Sigmoid colon (tissue), 7 donors: ENCODE results near the gene CSTF1. TPM values are rescaled to one million over a fixed set of nuclear protein-coding genes. Genes with fewer than 3 reads are reported as not detected.
A peak's percentile ranks its signal among the peaks of the same experiment; 100 is the strongest.

Source experiments
- DNase-seq: peaks from one replicate; pipeline ENCODE4 v3.0.0-alpha.2; 2019
- H3K27ac ChIP-seq, 4 donors: fragments of 200-600 bp; sonication (generic); one replicate each; pipeline ENCODE4 v1.5.1; 2016 to 2019; ENCODE audit warnings: mild to moderate bottlenecking in 1 of 4
- H3K27me3 ChIP-seq, 3 donors: fragments of 200-600 bp; sonication (generic); one replicate each; pipeline ENCODE4 v1.5.1; 2019; ENCODE audit warnings: mild to moderate bottlenecking in 1 of 3
- H3K36me3 ChIP-seq, 4 donors: fragments of 200-600 bp; sonication (generic); one replicate each; pipeline ENCODE4 v1.5.1; 2016 to 2019
- H3K4me1 ChIP-seq, 4 donors: fragments of 200-600 bp; sonication (generic); one replicate each; pipeline ENCODE4 v1.5.1; 2017 to 2019
- H3K4me3 ChIP-seq, 4 donors: fragments of 200-600 bp; sonication (generic); one replicate each; pipeline ENCODE4 v1.5.1; 2017 to 2019; ENCODE audit warnings: mild to moderate bottlenecking in 2 of 4, moderate library complexity in 1 of 4
- H3K9me3 ChIP-seq, 4 donors: fragments of 200-600 bp in 3 of 4; sonication (generic) in 3 of 4; one replicate each; pipeline versions ENCODE4 v1.5.1 to v1.6.1; 2013 to 2019
- EP300 ChIP-seq, 4 donors: sonication (generic); formaldehyde crosslinking; IDR thresholded peaks; one replicate each; pipeline ENCODE4 v1.6.1; 2017; ENCODE audit warnings: antibody characterized with exemption in 4 of 4
- POLR2A ChIP-seq, 2 donors: fragments of 450-650 bp; IDR thresholded peaks; one replicate each; pipeline ENCODE4 v1.6.1; 2016; ENCODE audit warnings: antibody characterized with exemption in 2 of 2, mild to moderate bottlenecking in 2 of 2, moderate library complexity in 2 of 2
- POLR2AphosphoS5 ChIP-seq, 4 donors: sonication (generic); formaldehyde crosslinking; IDR thresholded peaks; one replicate each; pipeline ENCODE4 v1.6.1; 2017; ENCODE audit warnings: antibody characterized with exemption in 4 of 4
- WGBS, 2 donors: extraction: QIAGEN DNeasy Blood & Tissue Kit; methylation state at CpG; one replicate each; pipeline ENCODE4 v1.1.7; 2013; 5-methylcytosine and 5-hydroxymethylcytosine counted together
- intact Hi-C: fragments of 100-400 bp; cut with DNase I; formaldehyde crosslinking; loops from one replicate; pipeline ENCODE4 v1.15.1; 2023
- polyA plus RNA-seq, 3 donors: library from polyadenylated mRNA; stranded (reverse); fragments of 200-250 nt; gene quantifications; one replicate each; pipeline ENCODE4 v1.2.3, GENCODE V29; 2013
- total RNA-seq, 4 donors: library from RNA; depleted of rRNA; stranded (reverse); fragments of >200 nt; gene quantifications; one replicate each; pipeline ENCODE4 v1.1.0, GENCODE V29; 2016
- TF ChIP-seq, protein P1 (sequence below), 4 experiments: fragments of 450-650 bp in 3 of 4; fragments of 200-600 bp in 1 of 4; IDR thresholded peaks; one replicate each; pipeline ENCODE4 v1.5.1; 2016 to 2019; ENCODE audit warnings: antibody characterized with exemption in 4 of 4, mild to moderate bottlenecking in 3 of 4, moderate library complexity in 2 of 4
- donor health status: healthy with polysubstance abuse.
- donor health status: Bipolar disorder and iron deficiency.
- donor health status: healthy.

CSTF1 gene
- total and polyA plus RNA-seq, 7 donors, result 7.2 to 24.6 (median 14.9) TPM

DNA sequence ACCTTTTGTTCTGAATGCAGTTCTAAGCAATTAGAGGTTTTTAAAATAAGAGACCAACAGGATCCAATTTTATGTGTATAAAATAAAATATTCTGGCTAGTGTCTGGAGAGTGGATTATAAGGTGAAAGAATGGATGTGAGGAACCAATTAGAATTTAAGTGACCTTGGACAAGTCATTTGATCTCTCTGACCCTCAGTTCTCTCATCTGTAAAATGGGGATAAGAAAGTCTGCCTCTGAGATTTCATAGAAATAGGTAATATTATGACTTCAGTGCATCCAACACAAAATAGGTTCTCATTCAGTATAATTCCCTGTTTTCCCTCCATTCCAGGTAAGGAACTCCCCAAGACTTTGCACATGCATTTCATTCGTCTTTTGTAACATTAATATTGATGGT is 38.5 kb downstream of the CSTF1 start:
- H3K4me3 ChIP-seq, result no peak overlapping the region
- no peak for DNase-seq
- H3K27ac ChIP-seq, result no peak overlapping the region
- TF ChIP-seq POLR2AphosphoS5 (IDR thresholded peaks at IDR 0.05) (no peak), EP300 (IDR thresholded peaks at IDR 0.05) (no peak), POLR2A (IDR thresholded peaks at IDR 0.05) (no peak)
- TF ChIP-seq, protein P1, sequence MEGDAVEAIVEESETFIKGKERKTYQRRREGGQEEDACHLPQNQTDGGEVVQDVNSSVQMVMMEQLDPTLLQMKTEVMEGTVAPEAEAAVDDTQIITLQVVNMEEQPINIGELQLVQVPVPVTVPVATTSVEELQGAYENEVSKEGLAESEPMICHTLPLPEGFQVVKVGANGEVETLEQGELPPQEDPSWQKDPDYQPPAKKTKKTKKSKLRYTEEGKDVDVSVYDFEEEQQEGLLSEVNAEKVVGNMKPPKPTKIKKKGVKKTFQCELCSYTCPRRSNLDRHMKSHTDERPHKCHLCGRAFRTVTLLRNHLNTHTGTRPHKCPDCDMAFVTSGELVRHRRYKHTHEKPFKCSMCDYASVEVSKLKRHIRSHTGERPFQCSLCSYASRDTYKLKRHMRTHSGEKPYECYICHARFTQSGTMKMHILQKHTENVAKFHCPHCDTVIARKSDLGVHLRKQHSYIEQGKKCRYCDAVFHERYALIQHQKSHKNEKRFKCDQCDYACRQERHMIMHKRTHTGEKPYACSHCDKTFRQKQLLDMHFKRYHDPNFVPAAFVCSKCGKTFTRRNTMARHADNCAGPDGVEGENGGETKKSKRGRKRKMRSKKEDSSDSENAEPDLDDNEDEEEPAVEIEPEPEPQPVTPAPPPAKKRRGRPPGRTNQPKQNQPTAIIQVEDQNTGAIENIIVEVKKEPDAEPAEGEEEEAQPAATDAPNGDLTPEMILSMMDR (IDR thresholded peaks at IDR 0.05), result no peak
- no peaks in the 10 kb centered on the region for H3K9me3 ChIP-seq
- WGBS, 2 donors, result 85 to 87% methylated on average over 1 of the region's 1 CpG
- H3K36me3 ChIP-seq, result no peaks in the 10 kb centered on the region
- H3K4me1 ChIP-seq, result peaks cover 0 to 19% (median 0%) of the 10 kb centered on the region in 4 donors
- no peaks in the 10 kb centered on the region for H3K27me3 ChIP-seq
- intact Hi-C loops, result no loop called here

DNA sequence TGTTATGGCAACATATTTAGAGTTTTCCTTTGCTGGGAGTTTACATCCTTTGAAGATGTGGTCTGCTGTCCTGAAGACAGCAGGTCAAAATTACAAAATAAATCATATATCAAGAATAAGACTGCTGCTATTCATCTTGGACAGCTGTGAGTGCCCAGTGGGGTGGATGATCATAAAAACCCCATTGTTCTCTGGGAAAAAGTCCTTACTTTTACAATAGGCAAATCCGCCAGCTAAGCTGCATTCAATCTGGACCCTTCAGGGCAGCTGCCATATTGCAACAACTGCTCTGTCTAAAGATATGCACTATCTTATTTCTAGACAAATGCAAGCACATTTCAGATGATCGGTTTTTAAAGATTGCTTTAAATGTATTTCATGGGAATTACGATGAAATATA is 39.0 kb downstream of the CSTF1 start:
- Histone ChIP-seq H3K27me3 (no peaks in the 10 kb centered on the region), H3K4me1 (peaks cover 0 to 19% (median 0%) of the 10 kb centered on the region in 4 donors), H3K9me3 (no peaks in the 10 kb centered on the region), H3K4me3 (no peak overlapping the region), H3K36me3 (no peaks in the 10 kb centered on the region), H3K27ac (no peak overlapping the region)
- WGBS, 2 donors, result 86 to 91% methylated on average over 3 of the region's 3 CpGs
- TF ChIP-seq EP300 (IDR thresholded peaks at IDR 0.05), result no peak
- TF ChIP-seq, protein P1 (IDR thresholded peaks at IDR 0.05), result no peak
- TF ChIP-seq POLR2A (IDR thresholded peaks at IDR 0.05), result no peak
- TF ChIP-seq POLR2AphosphoS5 (IDR thresholded peaks at IDR 0.05), result no peak
- intact Hi-C loops, result no loop called here
- DNase-seq, result no peak

DNA sequence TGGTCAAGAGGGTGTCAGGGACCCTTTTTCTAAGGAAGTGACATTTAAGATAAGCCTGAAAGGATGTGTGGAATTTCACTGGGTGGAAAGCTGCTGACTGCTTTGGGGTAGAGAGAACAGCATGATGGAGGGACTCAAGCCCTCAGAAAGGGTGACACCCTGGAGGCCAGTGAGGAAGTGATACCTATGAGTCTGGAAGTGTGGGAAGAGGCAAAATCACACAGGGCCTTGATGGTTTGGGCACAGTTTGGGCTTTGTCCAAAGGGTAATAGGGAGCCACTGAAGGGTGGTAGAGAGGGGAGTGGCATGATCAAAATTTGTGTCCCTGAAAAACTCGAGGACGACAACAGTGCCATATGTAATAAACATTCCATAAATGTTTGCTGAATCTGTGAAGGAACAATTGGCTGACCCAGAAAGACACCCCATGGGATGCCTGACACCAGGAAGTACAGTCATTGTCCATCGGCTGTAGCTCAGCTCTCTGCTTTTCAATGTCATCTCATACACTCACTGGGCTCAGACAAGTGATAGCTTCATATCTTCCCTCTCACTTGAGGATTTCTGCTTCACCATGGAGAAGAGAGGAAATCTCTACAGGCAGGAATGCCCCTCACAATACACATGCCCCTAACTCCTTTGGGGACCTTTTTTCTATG is 40.9 kb downstream of the CSTF1 start:
- peak overlapping the region in 1 of 4 donors; percentile 66 for H3K27ac ChIP-seq
- TF ChIP-seq POLR2A (IDR thresholded peaks at IDR 0.05) (no peak), POLR2AphosphoS5 (IDR thresholded peaks at IDR 0.05) (no peak)
- TF ChIP-seq, protein P1 (IDR thresholded peaks at IDR 0.05), result no peak
- H3K27me3 ChIP-seq, result no peaks in the 10 kb centered on the region
- H3K4me3 ChIP-seq, result no peak overlapping the region
- no peak for DNase-seq
- H3K4me1 ChIP-seq, result peaks cover 0 to 19% (median 0%) of the 10 kb centered on the region in 4 donors
- intact Hi-C loops, result no loop called here
- no peaks in the 10 kb centered on the region for H3K9me3 ChIP-seq
- WGBS, 2 donors, result 46 to 71% methylated on average over 3 of the region's 3 CpGs
- no peaks in the 10 kb centered on the region for H3K36me3 ChIP-seq

DNA sequence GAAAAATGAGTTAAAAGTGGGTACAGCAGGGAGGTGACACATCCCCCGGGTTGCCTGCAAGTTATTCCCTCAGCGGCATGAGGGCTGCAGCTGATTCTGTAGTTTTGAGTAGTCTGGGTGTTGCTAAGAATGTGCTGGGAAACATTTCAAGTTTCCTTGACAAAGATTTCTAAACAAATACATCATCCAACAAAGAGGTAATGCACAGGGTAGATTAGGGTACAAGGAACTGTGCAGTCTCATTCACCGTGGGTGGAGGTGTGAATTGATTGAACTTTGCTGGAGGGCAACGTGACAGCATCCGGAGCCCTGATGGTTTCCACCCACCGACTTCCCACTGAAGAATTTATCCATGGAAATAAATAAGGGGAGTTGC is 41.4 kb downstream of the CSTF1 start:
- DNase-seq, result peak; percentile 20
- Histone ChIP-seq H3K4me1 (peaks cover 0 to 19% (median 0%) of the 10 kb centered on the region in 4 donors), H3K27ac (peak overlapping the region in 1 of 4 donors; percentile 66), H3K9me3 (no peaks in the 10 kb centered on the region), H3K36me3 (no peaks in the 10 kb centered on the region), H3K27me3 (no peaks in the 10 kb centered on the region), H3K4me3 (no peak overlapping the region)
- intact Hi-C loops, result no loop called here
- TF ChIP-seq, protein P1 (IDR thresholded peaks at IDR 0.05), result no peak
- 71 to 74% methylated on average over 6 of the region's 6 CpGs for WGBS, 2 donors
